ENCODE measurements around the gene NFASC.

Gene NFASC

DNA sequence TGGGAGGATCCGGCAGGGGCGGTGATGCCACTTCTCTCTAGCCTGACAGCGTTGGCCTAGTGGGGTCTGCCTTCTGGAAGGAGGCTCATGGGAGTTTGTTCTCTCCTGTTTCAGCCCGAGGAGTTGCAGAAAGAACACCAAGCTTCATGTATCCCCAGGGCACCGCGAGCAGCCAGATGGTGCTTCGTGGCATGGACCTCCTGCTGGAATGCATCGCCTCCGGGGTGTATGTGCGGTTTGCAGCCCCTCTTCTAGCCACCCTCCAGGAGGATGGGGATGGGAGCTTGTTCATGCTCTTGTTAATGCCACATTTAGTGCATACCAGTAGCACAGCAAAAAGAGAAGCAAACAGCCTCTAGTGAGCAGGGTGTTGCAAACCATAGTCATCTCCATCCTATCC lies 97.5 kb downstream of the NFASC start:
- DNase-seq (ENCODE audit: low read depth): no peak
- no peak overlapping the region for H3K4me3 ChIP-seq (ENCODE audit: low read length)
- no peak for TF ChIP-seq CTCF (IDR thresholded peaks at IDR 0.05; ENCODE audit: insufficient read depth, low read depth, low read length, missing control alignments)

- no peak overlapping the region for H3K4me3 ChIP-seq (ENCODE audit: low read length)
- no peak for DNase-seq (ENCODE audit: low read depth)
- no peak for TF ChIP-seq CTCF (IDR thresholded peaks at IDR 0.05; ENCODE audit: insufficient read depth, low read depth, low read length, missing control alignments)
Observed at GRCh38 chr1:204968951-204969350, 98.3 kb downstream of the NFASC start.

DNA sequence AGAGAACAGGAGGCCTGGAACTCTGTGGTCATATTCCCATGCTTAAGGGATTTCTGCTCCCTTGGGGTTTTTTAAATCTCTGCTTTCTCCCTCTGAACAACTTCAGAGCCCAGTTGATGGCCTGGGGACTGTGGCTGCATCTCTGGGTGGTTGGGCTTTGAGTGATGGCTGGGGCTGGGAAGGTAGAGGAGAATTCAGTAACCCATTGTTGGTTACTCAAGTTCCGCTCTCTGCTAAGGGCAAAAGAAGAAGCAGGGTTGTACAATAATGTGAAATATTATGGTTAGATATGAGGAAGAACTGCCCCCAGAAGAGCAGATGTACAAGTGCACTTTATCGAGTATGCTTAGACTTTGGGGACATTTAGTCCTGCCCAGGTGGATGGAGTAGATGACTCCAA lies 100.3 kb downstream of the NFASC start:
- DNase-seq (ENCODE audit: low read depth): no peak
- no peak for TF ChIP-seq CTCF (IDR thresholded peaks at IDR 0.05; ENCODE audit: insufficient read depth, low read depth, low read length, missing control alignments)
- no peak overlapping the region for H3K4me3 ChIP-seq (ENCODE audit: low read length)

DNA sequence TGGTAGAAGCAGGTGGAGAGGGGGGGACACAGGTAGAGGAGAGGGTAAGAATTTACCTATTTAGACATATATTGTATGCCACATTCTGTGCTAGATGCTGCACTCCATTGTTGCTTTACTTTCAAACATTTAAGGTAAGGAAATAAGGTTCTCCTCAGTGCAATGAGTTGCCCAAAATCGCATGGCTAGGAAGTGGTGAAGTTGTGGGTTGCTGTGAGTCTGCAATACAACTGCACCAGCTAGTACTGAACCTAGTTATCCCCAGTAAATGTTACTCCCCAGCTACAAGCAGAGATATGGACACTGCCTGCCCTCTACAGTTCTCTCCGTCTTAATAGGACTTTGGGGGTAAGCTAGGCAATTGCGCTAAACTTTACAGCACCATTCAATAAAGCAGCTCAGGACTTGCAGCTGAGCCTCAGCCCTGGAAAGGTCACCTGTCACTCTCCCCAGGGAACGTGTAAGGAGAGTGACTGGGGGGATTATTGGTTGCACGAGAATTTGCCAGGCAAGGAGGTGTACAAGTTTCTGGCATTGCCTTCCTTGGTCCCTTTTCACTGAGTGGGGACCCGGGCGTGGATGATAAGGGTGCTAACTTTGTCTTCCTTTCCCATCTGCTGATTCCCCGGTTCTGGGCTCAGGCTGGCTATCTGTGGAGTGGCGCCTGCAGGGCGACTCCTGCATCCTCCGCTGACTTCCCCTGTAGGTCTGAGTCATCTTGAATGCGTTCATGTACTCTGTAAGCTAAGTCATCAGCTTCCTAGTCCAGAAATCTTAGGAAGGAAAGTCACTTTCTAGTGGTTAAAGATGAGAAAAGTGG lies 101.1 kb downstream of the NFASC start:
- H3K4me3 ChIP-seq (ENCODE audit: low read length): no peak overlapping the region
- peak; percentile 72 for DNase-seq (ENCODE audit: low read depth)
- no peak for TF ChIP-seq CTCF (IDR thresholded peaks at IDR 0.05; ENCODE audit: insufficient read depth, low read depth, low read length, missing control alignments)

DNA sequence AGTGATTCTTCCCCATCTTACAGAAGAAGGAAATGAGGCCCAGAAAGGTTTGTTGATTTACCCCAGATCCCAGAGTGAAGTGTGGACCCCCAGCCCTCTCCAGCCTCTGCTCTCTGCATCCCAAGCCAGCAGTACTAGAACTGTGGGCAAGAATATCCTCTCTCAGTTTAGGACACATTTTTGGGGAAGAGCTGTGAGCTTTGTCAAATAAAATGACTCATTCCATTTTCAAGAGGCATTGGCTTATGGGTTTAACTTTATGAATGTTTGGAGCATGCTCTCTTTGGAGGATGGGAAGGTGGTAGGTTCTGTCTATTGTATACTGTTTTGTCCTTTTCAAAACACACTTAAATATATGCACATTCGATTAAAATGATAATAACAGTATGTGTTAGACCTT lies 101.8 kb downstream of the NFASC start:
- no peak overlapping the region for H3K4me3 ChIP-seq (ENCODE audit: low read length)
- DNase-seq (ENCODE audit: low read depth): no peak
- TF ChIP-seq CTCF (IDR thresholded peaks at IDR 0.05; ENCODE audit: insufficient read depth, low read depth, low read length, missing control alignments): no peak

GRCh38 chr1:204973449-204973848 lies 102.8 kb downstream of the NFASC start:
- no peak overlapping the region for H3K4me3 ChIP-seq (ENCODE audit: low read length)
- DNase-seq (ENCODE audit: low read depth): no peak
- no peak for TF ChIP-seq CTCF (IDR thresholded peaks at IDR 0.05; ENCODE audit: insufficient read depth, low read depth, low read length, missing control alignments)

DNA sequence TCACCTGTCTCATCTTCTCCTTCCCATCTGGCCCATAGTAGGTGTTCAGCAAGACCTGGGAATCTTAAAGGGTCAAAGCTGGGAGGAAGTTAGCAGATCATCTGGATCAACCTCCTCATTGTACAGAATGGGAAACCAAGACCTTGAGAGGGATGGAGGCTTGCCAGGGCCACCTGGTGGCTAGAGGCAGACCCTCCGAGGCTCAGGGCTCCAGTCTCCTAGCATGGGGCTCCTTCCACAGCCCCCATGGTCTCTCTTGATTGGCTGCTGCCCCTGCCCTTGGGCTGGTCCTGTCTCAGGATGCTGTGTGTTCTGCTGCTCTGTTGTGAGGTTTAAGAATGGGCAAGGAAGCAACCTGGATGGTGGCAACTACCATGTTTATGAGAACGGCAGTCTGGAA lies 103.7 kb downstream of the NFASC start:
- no peak overlapping the region for H3K4me3 ChIP-seq (ENCODE audit: low read length)
- DNase-seq (ENCODE audit: low read depth): no peak
- TF ChIP-seq CTCF (IDR thresholded peaks at IDR 0.05; ENCODE audit: insufficient read depth, low read depth, low read length, missing control alignments): no peak

All from epithelial cell of esophagus (primary cell).